ENCODE results near the gene FAM153A.
"Not testable (repeated sequence)": the region's sequence is repeated elsewhere in the genome, so short reads cannot be mapped to it uniquely, and the experiment has no call there.

Gene FAM153A

GRCh38 chr5:177782792-177783633, at the start of gene FAM153A:
Gene FAM153A, minus strand, starts transcription at chr5:177782899.
- not testable (repeated sequence) for DNase-seq (ENCODE audit: low read depth in 2 of 2)

- DNase-seq (ENCODE audit: low read depth in 2 of 2) = not testable (repeated sequence)
These were observed 49.6 kb upstream of the FAM153A start for GRCh38 chr5:177832287-177832686.

GRCh38 chr5:177826073-177826472, 43.4 kb upstream of the FAM153A start:
- DNase-seq (ENCODE audit: low read depth in 2 of 2) = not testable (repeated sequence)

- not testable (repeated sequence) for DNase-seq (ENCODE audit: low read depth in 2 of 2)
These were observed 42.1 kb upstream of the FAM153A start for GRCh38 chr5:177824776-177825175.

GRCh38 chr5:177822489-177822888, 39.8 kb upstream of the FAM153A start:
- DNase-seq (ENCODE audit: low read depth in 2 of 2) = not testable (repeated sequence)

- DNase-seq (ENCODE audit: low read depth in 2 of 2) = not testable (repeated sequence)
These were observed 37.0 kb upstream of the FAM153A start for GRCh38 chr5:177819664-177820063.

GRCh38 chr5:177812814-177813425, 30.2 kb upstream of the FAM153A start:
- DNase-seq (ENCODE audit: low read depth in 2 of 2) = not testable (repeated sequence)

GRCh38 chr5:177812160-177812743, 29.6 kb upstream of the FAM153A start:
- not testable (repeated sequence) for DNase-seq (ENCODE audit: low read depth in 2 of 2)

- DNase-seq (ENCODE audit: low read depth in 2 of 2) = not testable (repeated sequence)
These were observed 26.7 kb upstream of the FAM153A start for GRCh38 chr5:177809209-177809913.

- DNase-seq (ENCODE audit: low read depth in 2 of 2) = not testable (repeated sequence)
These were observed 25.7 kb upstream of the FAM153A start for GRCh38 chr5:177808420-177808819.

- DNase-seq (ENCODE audit: low read depth in 2 of 2) = not testable (repeated sequence)
These were observed 24.6 kb upstream of the FAM153A start for GRCh38 chr5:177807265-177807664.

GRCh38 chr5:177801427-177801826, 18.7 kb upstream of the FAM153A start:
- not testable (repeated sequence) for DNase-seq (ENCODE audit: low read depth in 2 of 2)

- DNase-seq (ENCODE audit: low read depth in 2 of 2) = not testable (repeated sequence)
These were observed 15.6 kb upstream of the FAM153A start for GRCh38 chr5:177798237-177798840.

GRCh38 chr5:177793272-177793671, 10.6 kb upstream of the FAM153A start:
- not testable (repeated sequence) for DNase-seq (ENCODE audit: low read depth in 2 of 2)

- not testable (repeated sequence) for DNase-seq (ENCODE audit: low read depth in 2 of 2)
These were observed 8.9 kb upstream of the FAM153A start for GRCh38 chr5:177791649-177792048.

GRCh38 chr5:177782169-177782568, 530 bp downstream of the FAM153A start:
- not testable (repeated sequence) for DNase-seq (ENCODE audit: low read depth in 2 of 2)

- DNase-seq (ENCODE audit: low read depth in 2 of 2) = not testable (repeated sequence)
These were observed 11.5 kb downstream of the FAM153A start for GRCh38 chr5:177771206-177771605.

- not testable (repeated sequence) for DNase-seq (ENCODE audit: low read depth in 2 of 2)
These were observed 12.1 kb downstream of the FAM153A start for GRCh38 chr5:177770646-177771045.

GRCh38 chr5:177763737-177764508, 18.8 kb downstream of the FAM153A start:
- not testable (repeated sequence) for DNase-seq (ENCODE audit: low read depth in 2 of 2)

GRCh38 chr5:177760954-177761353, 21.7 kb downstream of the FAM153A start:
- not testable (repeated sequence) for DNase-seq (ENCODE audit: low read depth in 2 of 2)

GRCh38 chr5:177747354-177747753, 35.3 kb downstream of the FAM153A start:
- not testable (repeated sequence) for DNase-seq (ENCODE audit: low read depth in 2 of 2)
